NB4 (cell line): ENCODE measurements around the gene RTN4.

ENCODE experiments used
- POLR2A ChIP-seq: IDR thresholded peaks from 2 replicates; pipeline ENCODE4 v1.6.1; 2011; ENCODE audit warnings: mild to moderate bottlenecking; ENCODE audit not compliant: insufficient read length; ENCODE audit errors: extremely low read depth
- TF ChIP-seq, protein P1 (sequence below): IDR thresholded peaks from one replicate; pipeline ENCODE4 v1.5.1; 2012; ENCODE audit warnings: low read depth, low read length

DNA sequence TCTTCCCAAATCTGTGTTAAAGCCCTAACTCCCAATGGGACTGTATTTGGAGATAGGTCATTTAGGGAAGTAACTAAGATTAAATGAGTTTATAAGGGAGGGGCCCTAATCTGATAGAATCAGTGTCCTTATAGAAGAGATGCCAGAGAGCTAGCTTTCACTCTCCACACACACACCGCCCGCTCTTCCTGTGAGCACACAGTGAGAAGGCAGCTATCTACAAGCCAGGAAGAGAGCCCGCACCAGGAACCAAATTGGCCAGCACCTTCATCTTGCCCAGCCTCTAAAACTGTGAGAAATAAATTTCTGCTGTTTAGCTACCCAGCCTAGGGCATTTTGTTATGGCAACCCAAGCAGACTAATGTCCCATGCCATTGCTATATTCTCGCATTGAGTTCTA is 125.2 kb downstream of the RTN4 start:
- no peak for TF ChIP-seq POLR2A
- TF ChIP-seq, protein P1, sequence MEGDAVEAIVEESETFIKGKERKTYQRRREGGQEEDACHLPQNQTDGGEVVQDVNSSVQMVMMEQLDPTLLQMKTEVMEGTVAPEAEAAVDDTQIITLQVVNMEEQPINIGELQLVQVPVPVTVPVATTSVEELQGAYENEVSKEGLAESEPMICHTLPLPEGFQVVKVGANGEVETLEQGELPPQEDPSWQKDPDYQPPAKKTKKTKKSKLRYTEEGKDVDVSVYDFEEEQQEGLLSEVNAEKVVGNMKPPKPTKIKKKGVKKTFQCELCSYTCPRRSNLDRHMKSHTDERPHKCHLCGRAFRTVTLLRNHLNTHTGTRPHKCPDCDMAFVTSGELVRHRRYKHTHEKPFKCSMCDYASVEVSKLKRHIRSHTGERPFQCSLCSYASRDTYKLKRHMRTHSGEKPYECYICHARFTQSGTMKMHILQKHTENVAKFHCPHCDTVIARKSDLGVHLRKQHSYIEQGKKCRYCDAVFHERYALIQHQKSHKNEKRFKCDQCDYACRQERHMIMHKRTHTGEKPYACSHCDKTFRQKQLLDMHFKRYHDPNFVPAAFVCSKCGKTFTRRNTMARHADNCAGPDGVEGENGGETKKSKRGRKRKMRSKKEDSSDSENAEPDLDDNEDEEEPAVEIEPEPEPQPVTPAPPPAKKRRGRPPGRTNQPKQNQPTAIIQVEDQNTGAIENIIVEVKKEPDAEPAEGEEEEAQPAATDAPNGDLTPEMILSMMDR = no peak
